ENCODE measurements around the gene ATAD3C. TPM values are rescaled to one million over a fixed set of nuclear protein-coding genes. Genes with fewer than 3 reads are reported as not detected.

The ATAD3C gene
- total and polyA plus RNA-seq, 2 of the 8 experiments (the other 6 are each of a cell fraction or from before 2014, with no cell fraction given), result 2.0 to 2.7 TPM

GRCh38 chr1:1507305-1507704, 57.8 kb downstream of the ATAD3C start:
- H3K79me1 ChIP-seq (ENCODE audit: low read depth, low read length), result no peaks in the 10 kb centered on the region
- no peak overlapping the region for H3K14ac ChIP-seq (ENCODE audit: insufficient read length)
- H3K4ac ChIP-seq (replicated peaks; ENCODE audit: insufficient read length, low read depth, low read length), result no peak overlapping the region
- no peak overlapping the region for H3K56ac ChIP-seq (replicated peaks; ENCODE audit: insufficient read length, low read depth, low read length)
- H3K4me2 ChIP-seq (ENCODE audit: insufficient read depth in 1 of 2, low read depth in 2 of 2, low read length in 2 of 2), result no peak overlapping the region
- no peaks in the 10 kb centered on the region; a peak in 1 of 7 replicates for H3K4me1 ChIP-seq (replicated peaks in 1 of 4; ENCODE audit: control insufficient read depth in 3 of 4, insufficient read depth in 4 of 4, low read length in 3 of 4)
- H2BK15ac ChIP-seq (ENCODE audit: low read length), result no peak overlapping the region
- no peak overlapping the region for H4K5ac ChIP-seq (ENCODE audit: insufficient read length, low read depth, low read length)
- no peak overlapping the region for H3K18ac ChIP-seq (ENCODE audit: extremely low read depth, low read length)
- H3K4me3 ChIP-seq (ENCODE audit: extremely low read depth in 1 of 4, insufficient read depth in 2 of 4, low read depth in 3 of 4, low read length in 4 of 4), result no peak overlapping the region
- no peaks in the 10 kb centered on the region for H3K9me3 ChIP-seq (ENCODE audit: insufficient read depth in 2 of 2, low read depth in 1 of 2, low read length in 1 of 2)
- FAIRE-seq, result no peak
- no peaks in the 10 kb centered on the region for H3K79me2 ChIP-seq (ENCODE audit: control insufficient read depth in 1 of 2, insufficient read depth in 2 of 2, low read length in 2 of 2)
- peaks cover 2% of the 10 kb centered on the region; the same call in 1 of the 2 replicates for H3K23me2 ChIP-seq (ENCODE audit: low read depth, low read length)
- no peak overlapping the region for H2AFZ ChIP-seq (ENCODE audit: low read length)
- H2BK12ac ChIP-seq (ENCODE audit: low read depth, low read length), result no peak overlapping the region
- no peak overlapping the region for H4K91ac ChIP-seq (replicated peaks; ENCODE audit: insufficient read length, low read length)
- WGBS, 2 experiments (ENCODE audit: extremely low coverage in 1 of 2, insufficient coverage in 1 of 2, insufficient read length in 1 of 2, insufficient replicate concordance in 2 of 2, low coverage in 1 of 2, low lambda C conversion rate in 2 of 2, missing lambda C conversion rate in 1 of 2), result 85% methylated on average over 4 of the region's 4 CpGs; no CpG with 5 or more reads in 1 of the 2 experiments
- H3K36me3 ChIP-seq (ENCODE audit: control insufficient read depth in 2 of 4, insufficient read depth in 4 of 4, low read length in 3 of 4), result no peaks in the 10 kb centered on the region
- no peak overlapping the region for H2AK5ac ChIP-seq (ENCODE audit: low read depth, low read length)
- no peak overlapping the region for H3K27ac ChIP-seq (ENCODE audit: low read depth, low read length)
- POLR2A ChIA-PET (ENCODE audit: partially characterized antibody), result no interaction called here
- CTCF ChIA-PET (ENCODE audit: partially characterized antibody), result interaction anchor here (0.6 kb wide), 1 partner anchor 136 kb away, joined by 3 read pairs; no protein-coding TSS in a partner anchor
- no peak overlapping the region for H4K8ac ChIP-seq (ENCODE audit: extremely low read depth, insufficient read depth, low read length)
- no peaks in the 10 kb centered on the region for H3K27me3 ChIP-seq (replicated peaks in 1 of 4; ENCODE audit: control insufficient read depth in 3 of 4, extremely low read depth in 1 of 4, insufficient read depth in 3 of 4, low read length in 3 of 4)
- DNase-seq (ENCODE audit: low read depth in 1 of 2, low spot score in 2 of 2), result no peak
- H4K20me1 ChIP-seq (replicated peaks in 1 of 2; ENCODE audit: control insufficient read depth in 1 of 2, insufficient read depth in 2 of 2, low read length in 2 of 2), result no peaks in the 10 kb centered on the region
- no peak overlapping the region for H2BK20ac ChIP-seq (ENCODE audit: low read length)
- no peak overlapping the region for H3K23ac ChIP-seq (ENCODE audit: insufficient read length)
- no peak overlapping the region for H3K9ac ChIP-seq (replicated peaks in 1 of 4; ENCODE audit: extremely low read depth in 1 of 4, low read depth in 3 of 4, low read length in 3 of 4)
- no peak overlapping the region for H2BK5ac ChIP-seq (ENCODE audit: low read depth, low read length)
- TF ChIP-seq JUN (IDR thresholded peaks at IDR 0.05; ENCODE audit: low read depth, low read length) (no peak), PHF8 (conservative IDR thresholded peaks at IDR 0.05; ENCODE audit: low read depth, low read length) (no peak), RXRA (IDR thresholded peaks at IDR 0.05; ENCODE audit: insufficient read depth, low read depth, low read length) (no peak)
- no peak overlapping the region for H2BK120ac ChIP-seq (replicated peaks; ENCODE audit: low read depth, low read length)

All from H1 (cell line).